Muscle layer of colon (tissue), 2 donors: Measurements from ENCODE around the gene TBL3.
"Not testable (repeated sequence)": the region's sequence is repeated elsewhere in the genome, so short reads cannot be mapped to it uniquely, and the experiment has no call there.

Experiments
- H3K27ac ChIP-seq: one replicate; pipeline ENCODE4 v1.7.0; 2013; ENCODE audit warnings: low read depth, mild to moderate bottlenecking, low read length, moderate library complexity
- H3K27me3 ChIP-seq, 2 donors: one replicate each; pipeline ENCODE4 v1.7.0; 2013; ENCODE audit warnings: low read length in 2 of 2, mild to moderate bottlenecking in 2 of 2; ENCODE audit not compliant: insufficient read depth in 2 of 2, control insufficient read depth in 1 of 2
- H3K36me3 ChIP-seq: one replicate; pipeline ENCODE4 v1.7.0; 2013; ENCODE audit warnings: mild to moderate bottlenecking, low read length; ENCODE audit not compliant: insufficient read depth
- H3K4me1 ChIP-seq: one replicate; pipeline ENCODE4 v1.7.0; 2013; ENCODE audit warnings: mild to moderate bottlenecking, low read length; ENCODE audit not compliant: insufficient read depth
- H3K4me3 ChIP-seq, 2 donors: one replicate each; pipeline ENCODE4 v1.7.0; 2013; ENCODE audit warnings: low read length in 2 of 2, low read depth in 1 of 2, mild to moderate bottlenecking in 1 of 2, moderate library complexity in 1 of 2
- H3K9ac ChIP-seq: one replicate; pipeline ENCODE4 v1.7.0; 2013; ENCODE audit warnings: low read length
- H3K9me3 ChIP-seq: one replicate; pipeline ENCODE4 v1.7.0; 2013; ENCODE audit warnings: mild to moderate bottlenecking, low read length
- donor health status: abdominal sarcoma.
- donor health status: Adenocarcinoma of cecum.

Gene TBL3

DNA sequence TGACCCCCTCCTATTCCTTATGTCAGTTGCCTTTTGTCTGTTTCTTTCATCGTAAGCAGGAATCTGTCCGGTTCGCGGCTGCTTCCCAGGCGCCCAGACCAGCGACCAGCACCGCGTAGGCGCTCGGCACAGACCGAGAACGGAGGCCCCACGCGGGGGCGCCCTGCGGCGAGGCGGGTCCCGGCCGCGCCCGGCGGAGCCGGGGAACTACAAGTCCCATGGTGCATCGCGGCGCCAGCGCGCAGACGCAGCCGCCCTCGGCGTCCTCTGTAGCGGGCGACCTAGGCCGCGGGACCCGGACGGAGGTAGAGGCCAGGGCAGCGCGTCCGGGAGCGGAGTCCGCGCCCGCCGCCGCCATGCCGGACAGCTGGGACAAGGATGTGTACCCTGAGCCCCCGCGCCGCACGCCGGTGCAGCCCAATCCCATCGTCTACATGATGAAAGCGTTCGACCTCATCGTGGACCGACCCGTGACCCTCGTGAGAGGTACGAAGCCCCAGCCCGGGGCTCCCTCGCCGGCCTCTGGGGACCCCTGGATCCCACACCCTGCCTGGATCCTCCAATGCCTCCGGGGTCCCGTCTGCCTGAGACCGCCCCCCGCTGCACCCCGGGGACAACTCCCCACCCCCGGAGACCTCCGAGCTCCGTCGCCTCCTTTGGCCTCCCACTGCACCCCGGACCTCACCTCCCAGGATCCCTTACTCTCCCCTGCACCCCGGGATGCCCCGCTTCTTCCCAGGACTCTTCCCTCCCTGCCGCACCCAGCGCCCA lies 12.4 kb upstream of the TBL3 start, which contains the start of gene NDUFB10:
Gene NDUFB10 (plus strand): TSS at position 270 of the 771 bp plus-strand sequence. CDS start 87 bp downstream, at position 357.
- H3K9me3 ChIP-seq: no peaks in the 10 kb centered on the region
- peak within 1 kb of the TSS; percentile 53 for H3K9ac ChIP-seq
- H3K36me3 ChIP-seq: peaks cover 32% of the 10 kb centered on the region
- H3K4me1 ChIP-seq: peaks cover 24% of the 10 kb centered on the region
- H3K27ac ChIP-seq: peak within 1 kb of the TSS; percentile 86
- peak within 1 kb of the TSS; percentile 70 to 79 for H3K4me3 ChIP-seq
- no peaks in the 10 kb centered on the region for H3K27me3 ChIP-seq

DNA sequence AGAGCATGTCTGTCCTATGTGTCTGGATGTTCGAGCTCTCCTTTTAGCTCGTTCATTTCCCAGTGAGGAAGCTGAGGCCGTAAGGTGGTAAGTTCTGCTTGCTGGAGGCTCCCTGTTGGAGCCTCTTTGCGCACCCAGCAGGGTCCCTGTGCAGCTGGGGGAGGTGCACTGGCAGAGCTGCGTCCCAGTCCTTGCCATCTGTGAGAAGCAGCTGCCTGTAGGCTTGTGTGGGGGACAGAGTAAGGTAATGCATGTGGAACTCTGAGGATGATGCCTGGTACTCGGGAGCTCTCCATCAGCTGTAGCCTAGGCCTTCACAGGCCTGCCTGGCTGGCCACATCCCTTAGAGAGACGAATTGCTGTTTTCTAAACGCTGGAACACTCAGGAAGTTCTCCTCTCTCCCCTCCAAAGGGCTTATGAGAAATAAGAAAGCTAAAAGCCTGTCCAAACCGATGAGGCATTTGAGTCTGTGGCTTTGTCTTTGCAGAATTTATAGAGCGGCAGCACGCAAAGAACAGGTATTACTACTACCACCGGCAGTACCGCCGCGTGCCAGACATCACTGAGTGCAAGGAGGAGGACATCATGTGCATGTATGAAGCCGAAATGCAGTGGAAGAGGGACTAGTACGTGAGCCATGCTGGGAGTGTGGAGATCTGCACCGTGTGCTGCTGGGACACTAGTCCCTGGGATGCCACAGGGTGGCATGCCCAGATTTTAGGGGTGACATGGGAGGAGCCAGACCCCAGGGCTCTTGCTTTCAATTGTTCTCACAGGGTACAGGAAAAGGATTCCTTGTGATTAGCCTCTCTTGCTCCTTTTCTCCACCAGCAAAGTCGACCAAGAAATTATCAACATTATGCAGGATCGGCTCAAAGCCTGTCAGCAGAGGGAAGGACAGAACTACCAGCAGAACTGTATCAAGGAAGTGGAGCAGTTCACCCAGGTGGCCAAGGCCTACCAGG lies 10.9 kb upstream of the TBL3 start:
- H3K4me3 ChIP-seq: peak overlapping the region in 1 of 2 donors; percentile 70
- no peaks in the 10 kb centered on the region for H3K27me3 ChIP-seq
- H3K36me3 ChIP-seq: peaks cover 36% of the 10 kb centered on the region
- H3K9me3 ChIP-seq: no peaks in the 10 kb centered on the region
- peak overlapping the region; percentile 53 for H3K9ac ChIP-seq
- peak overlapping the region; percentile 47 for H3K27ac ChIP-seq
- H3K4me1 ChIP-seq: peaks cover 30% of the 10 kb centered on the region

DNA sequence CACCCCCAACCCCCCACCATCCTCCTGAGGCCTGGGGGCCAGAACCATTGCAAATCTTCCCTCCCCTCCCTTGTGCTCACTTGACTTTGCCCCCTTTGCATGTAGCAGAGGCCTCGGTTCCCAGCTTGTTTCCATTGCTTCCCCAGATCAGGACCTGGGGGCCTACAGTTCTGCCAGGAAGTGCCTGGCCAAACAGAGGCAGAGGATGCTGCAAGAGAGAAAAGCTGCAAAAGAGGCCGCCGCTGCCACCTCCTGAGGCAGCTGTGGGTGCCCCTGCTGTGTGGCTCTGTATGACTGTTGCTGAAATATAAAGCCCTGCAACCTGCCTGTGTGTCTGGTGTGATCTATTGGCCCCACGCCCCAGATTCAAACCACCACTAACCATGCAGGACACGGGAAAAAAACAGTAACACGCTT lies 10.2 kb upstream of the TBL3 start:
- Histone ChIP-seq H3K4me3 (no peak overlapping the region), H3K27ac (no peak overlapping the region), H3K4me1 (peaks cover 31% of the 10 kb centered on the region), H3K9ac (no peak overlapping the region), H3K9me3 (no peaks in the 10 kb centered on the region), H3K27me3 (no peaks in the 10 kb centered on the region), H3K36me3 (peaks cover 36% of the 10 kb centered on the region)

DNA sequence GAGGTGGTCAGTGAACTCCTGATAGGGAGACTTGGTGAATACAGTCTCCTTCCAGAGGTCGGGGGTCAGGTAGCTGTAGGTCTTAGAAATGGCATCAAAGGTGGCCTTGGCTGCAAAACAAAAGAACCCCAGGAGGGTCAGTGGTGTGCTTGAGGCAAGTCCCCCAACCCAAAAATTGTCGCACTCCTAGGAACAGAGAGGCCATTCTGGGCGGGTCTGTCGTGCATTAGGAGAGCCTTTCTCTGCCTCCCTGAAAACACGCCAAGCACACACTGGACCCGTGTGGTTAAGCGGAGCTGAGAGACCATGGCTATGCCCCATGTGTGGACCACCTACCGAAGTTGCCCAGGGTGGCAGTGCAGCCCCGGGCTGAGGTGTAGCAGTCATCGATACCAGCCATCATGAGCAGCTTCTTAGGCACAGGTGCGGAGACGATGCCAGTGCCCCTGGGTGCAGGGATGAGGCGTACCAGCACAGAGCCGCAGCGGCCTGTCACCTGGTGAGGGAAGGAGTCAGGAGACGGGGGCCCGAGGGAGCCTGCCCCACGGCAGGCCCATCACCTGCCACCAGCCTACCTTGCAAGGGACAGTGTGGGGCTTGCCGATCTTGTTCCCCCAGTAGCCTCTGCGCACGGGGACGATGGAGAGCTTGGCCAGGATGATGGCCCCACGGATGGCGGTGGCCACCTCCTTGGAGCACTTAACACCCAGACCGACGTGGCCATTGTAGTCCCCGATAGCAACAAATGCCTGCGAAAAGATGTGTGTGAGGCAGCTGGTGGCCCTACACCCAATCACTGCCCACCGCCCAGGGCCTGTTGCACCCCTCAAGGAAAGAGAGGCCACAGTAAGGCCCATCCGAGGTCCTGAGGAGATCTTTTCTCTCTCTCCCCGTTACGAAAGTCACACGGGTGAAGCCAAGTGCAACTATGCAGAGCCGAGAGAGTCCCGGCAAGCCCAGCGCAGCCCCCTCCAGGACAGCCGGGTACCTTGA lies 9.4 kb upstream of the TBL3 start:
- H3K9me3 ChIP-seq, H3K9ac ChIP-seq, H3K27me3 ChIP-seq, H3K27ac ChIP-seq, H3K4me3 ChIP-seq: not testable (repeated sequence)
- Histone ChIP-seq H3K36me3 (peaks cover 36% of the 10 kb centered on the region), H3K4me1 (peaks cover 31% of the 10 kb centered on the region)

DNA sequence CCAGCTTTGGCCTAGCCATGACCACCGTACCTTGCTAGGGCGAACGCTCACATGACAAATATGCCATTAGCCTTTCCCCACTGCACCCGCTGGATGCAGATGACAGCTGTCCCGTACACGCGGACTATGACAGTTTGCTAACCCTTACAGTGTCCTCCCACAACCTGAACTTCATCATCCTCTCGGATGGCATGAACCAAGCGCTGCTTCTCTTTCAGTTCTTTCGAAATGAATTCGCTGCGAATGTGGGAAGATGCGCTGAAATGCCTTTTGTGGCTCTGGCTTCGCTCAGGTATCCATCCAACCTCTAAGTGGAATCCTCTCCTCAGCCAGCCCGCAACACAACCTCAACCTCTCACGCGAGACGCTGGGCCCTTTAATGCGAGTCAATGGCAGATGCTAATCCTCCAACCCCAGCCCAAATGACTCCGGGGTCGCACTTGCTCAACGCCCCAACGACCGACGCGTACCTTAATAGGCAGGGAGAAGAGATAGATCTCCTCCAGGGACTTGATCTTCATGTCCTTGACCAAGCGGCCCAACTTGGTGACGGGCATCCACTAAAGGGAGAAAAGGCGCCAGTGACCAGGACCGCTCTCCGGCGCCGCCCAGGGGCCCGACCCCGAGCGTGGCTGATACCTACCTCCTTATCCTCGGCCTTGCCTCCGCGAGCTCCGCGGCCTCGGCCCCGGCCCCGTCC lies 7.9 kb upstream of the TBL3 start:
- peaks cover 27% of the 10 kb centered on the region for H3K4me1 ChIP-seq
- H3K9ac ChIP-seq: peak overlapping the region; percentile 43
- peak overlapping the region; percentile 47 to 76 for H3K4me3 ChIP-seq

DNA sequence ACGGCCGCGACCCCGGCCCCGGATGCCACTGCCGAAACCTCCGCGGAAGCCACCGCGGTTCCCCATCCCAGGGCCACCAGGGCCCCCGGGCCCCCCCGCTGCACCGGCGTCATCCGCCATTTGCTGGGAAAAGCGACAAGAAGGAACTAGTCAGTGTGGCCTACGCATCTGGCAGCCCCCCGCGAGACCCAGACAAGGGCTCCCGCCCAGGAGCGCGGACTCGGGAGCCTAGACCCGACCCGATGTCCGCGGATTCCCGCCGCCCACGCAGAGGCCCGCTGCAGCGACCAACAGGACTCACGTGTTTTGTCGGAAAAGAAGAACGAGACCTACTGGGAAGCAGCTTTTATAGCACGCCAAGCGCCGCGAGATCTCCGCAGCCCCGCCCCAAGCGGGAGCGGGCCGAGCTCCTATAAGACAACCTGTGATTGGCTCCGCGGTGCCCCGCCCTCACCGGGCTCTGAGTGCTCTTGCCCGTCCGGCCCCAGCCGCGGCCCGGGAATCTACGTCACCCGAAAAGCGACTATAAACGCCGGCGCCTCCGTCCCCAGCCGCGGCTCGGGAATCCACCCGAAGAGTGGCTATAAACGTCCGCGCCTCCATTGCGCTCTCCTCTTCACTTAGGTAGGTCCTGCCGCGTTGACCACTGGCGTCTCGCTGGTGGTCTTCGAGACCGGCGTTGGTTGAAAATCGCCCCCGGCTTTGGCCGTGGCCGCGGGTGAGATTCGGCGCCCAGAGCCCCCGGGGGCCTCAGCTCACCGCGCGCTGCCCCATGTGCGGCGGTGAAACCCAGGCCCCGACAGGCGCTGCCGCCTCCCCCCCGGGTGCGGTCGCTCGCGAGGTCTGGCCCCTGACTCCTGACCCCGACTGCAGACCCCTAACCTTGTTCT lies 7.1 kb upstream of the TBL3 start, which contains the start of gene RPS2:
Gene RPS2 (minus strand): TSS at position 321 of the 890 bp plus-strand sequence. CDS start 201 bp downstream, at position 120.
- peak within 1 kb of the TSS; percentile 96 for H3K9ac ChIP-seq
- peaks cover 25% of the 10 kb centered on the region for H3K4me1 ChIP-seq
- H3K4me3 ChIP-seq: peak within 1 kb of the TSS; percentile 76 to 81
- H3K36me3 ChIP-seq: peaks cover 36% of the 10 kb centered on the region
- H3K27ac ChIP-seq: peak within 1 kb of the TSS; percentile 98
- H3K9me3 ChIP-seq: no peaks in the 10 kb centered on the region
- H3K27me3 ChIP-seq: no peaks in the 10 kb centered on the region

More for the DNA sequence above, 7.9 kb upstream of the TBL3 start:
- Histone ChIP-seq H3K27me3 (no peaks in the 10 kb centered on the region), H3K36me3 (peaks cover 36% of the 10 kb centered on the region), H3K9me3 (no peaks in the 10 kb centered on the region), H3K27ac (peak overlapping the region; percentile 55)

DNA sequence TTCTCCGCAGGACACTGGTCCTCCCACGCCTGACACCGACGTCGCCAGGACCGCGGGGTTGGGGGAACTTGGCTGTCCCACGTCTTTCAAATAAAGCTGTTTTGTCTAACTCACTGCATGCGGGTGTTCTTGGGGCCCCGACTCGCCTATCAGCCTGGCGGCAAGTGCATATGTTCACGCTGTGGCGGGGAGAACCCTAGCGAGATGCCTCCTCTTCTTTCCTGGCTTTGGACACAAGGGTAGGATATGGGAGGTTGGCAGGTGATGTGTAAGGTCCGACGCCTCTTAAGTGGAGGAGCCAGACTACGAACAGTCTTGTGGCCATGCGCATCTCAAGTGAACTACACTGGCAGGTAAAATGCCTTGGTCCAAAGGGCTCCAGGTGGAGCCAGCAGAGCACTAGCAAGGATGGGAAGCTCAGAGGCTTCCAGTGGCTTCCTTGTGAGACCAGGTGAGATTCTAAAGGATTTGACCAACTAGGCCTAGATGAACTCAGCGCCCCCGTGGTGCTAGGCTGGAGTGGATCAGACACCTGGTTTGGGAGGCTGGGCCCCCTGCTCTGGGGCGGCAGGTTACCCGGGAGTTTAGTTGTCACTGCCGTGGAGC lies 6.4 kb upstream of the TBL3 start:
- Histone ChIP-seq H3K4me3 (peak overlapping the region; percentile 76 to 81), H3K27ac (peak overlapping the region; percentile 98), H3K9ac (peak overlapping the region; percentile 96), H3K36me3 (peaks cover 36% of the 10 kb centered on the region), H3K9me3 (no peaks in the 10 kb centered on the region), H3K4me1 (peaks cover 23% of the 10 kb centered on the region), H3K27me3 (no peaks in the 10 kb centered on the region)

DNA sequence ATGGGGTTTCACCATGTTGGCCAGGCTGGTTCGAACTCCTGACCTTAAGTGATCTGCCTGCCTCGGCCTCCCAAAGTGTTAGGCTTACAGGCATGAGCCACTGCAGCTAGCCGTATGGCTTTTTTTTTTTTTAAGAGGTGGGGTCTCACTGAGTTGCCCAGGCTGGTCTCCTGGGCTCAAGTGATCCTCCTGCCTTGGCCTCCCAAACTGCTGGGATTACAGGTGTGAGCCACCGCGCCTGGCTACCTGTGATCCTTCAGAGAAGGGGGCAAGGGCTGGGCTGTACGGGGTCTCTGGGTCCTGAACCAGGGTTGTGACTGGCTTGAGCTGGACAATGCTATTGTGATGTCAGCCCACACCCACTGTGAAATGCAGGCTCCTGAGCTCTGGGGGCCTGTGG lies 5.4 kb upstream of the TBL3 start, which contains the start of gene RNF151:
Gene RNF151 (plus strand): TSS at position 397 of the 400 bp plus-strand sequence. CDS start 26 bp downstream, outside the sequence.
- Histone ChIP-seq H3K4me1 (peaks cover 22% of the 10 kb centered on the region), H3K9ac (peak within 1 kb of the TSS; percentile 96), H3K4me3 (peak within 1 kb of the TSS; percentile 76 to 81)

More for the DNA sequence above, 5.4 kb upstream of the TBL3 start, which contains the start of gene RNF151:
- Histone ChIP-seq H3K36me3 (peaks cover 28% of the 10 kb centered on the region), H3K27ac (peak within 1 kb of the TSS; percentile 98), H3K27me3 (no peaks in the 10 kb centered on the region), H3K9me3 (no peaks in the 10 kb centered on the region)
